Activated CD4-positive, alpha-beta T cell treated with anti-CD3 and anti-CD28 coated beads, Interleukin-2, amount 50 U/mL, for 24 hours (primary cell): ENCODE results near the gene DDX52.
A peak's percentile ranks its signal among the peaks of the same experiment; 100 is the strongest.

ENCODE experiments used
- DNase-seq, 2 donors: peaks; one replicate each; pipeline ENCODE4 v3.0.0-alpha.2; 2020; ENCODE audit warnings: low read depth in 1 of 2, low spot score in 1 of 2

The DDX52 gene

GRCh38 chr17:37592291-37592690 lies 51.0 kb downstream of the DDX52 start:
- no peak for DNase-seq

- DNase-seq, result no peak
Observed at GRCh38 chr17:37585066-37585465, 58.2 kb downstream of the DDX52 start.

- DNase-seq, result no peak
Observed at GRCh38 chr17:37576281-37576680, 67.0 kb downstream of the DDX52 start.

- DNase-seq, result no peak
Observed at GRCh38 chr17:37574427-37574826, 68.8 kb downstream of the DDX52 start.

GRCh38 chr17:37571674-37572073 lies 71.6 kb downstream of the DDX52 start:
- no peak for DNase-seq

GRCh38 chr17:37570527-37571093 lies 72.6 kb downstream of the DDX52 start:
- peak in 1 of 2 donors; percentile 9 for DNase-seq

GRCh38 chr17:37568350-37569053 lies 74.7 kb downstream of the DDX52 start:
- DNase-seq, result no peak

- no peak for DNase-seq
Observed at GRCh38 chr17:37567538-37567937, 75.7 kb downstream of the DDX52 start.

- DNase-seq, result no peak
Observed at GRCh38 chr17:37567137-37567536, 76.1 kb downstream of the DDX52 start.

- no peak for DNase-seq
Observed at GRCh38 chr17:37564252-37564651, 79.0 kb downstream of the DDX52 start.

- no peak for DNase-seq
Observed at GRCh38 chr17:37562016-37562745, 81.1 kb downstream of the DDX52 start.
